ENCODE results near the gene ARPC2. TPM values are rescaled to one million over a fixed set of nuclear protein-coding genes. Genes with fewer than 3 reads are reported as not detected.

The ARPC2 gene
- total and polyA plus RNA-seq, 2 of the 13 experiments (the other 11 are each of a cell fraction or from before 2014, with no cell fraction given): 168 to 303 TPM

GRCh38 chr2:218216674-218217359, at the start of gene ARPC2 (continued):
- TF ChIP-seq, protein P1, sequence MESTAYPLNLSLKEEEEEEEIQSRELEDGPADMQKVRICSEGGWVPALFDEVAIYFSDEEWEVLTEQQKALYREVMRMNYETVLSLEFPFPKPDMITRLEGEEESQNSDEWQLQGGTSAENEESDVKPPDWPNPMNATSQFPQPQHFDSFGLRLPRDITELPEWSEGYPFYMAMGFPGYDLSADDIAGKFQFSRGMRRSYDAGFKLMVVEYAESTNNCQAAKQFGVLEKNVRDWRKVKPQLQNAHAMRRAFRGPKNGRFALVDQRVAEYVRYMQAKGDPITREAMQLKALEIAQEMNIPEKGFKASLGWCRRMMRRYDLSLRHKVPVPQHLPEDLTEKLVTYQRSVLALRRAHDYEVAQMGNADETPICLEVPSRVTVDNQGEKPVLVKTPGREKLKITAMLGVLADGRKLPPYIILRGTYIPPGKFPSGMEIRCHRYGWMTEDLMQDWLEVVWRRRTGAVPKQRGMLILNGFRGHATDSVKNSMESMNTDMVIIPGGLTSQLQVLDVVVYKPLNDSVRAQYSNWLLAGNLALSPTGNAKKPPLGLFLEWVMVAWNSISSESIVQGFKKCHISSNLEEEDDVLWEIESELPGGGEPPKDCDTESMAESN (CRISPR knock-in tag; conservative IDR thresholded peaks at IDR 0.05): peak; percentile 60; the same call in 1 of the 2 replicates
- 0 out of 2 replicates have a peak, but pooled peaks have one; percentile 75 for TF ChIP-seq ATF6 (CRISPR knock-in tag; conservative IDR thresholded peaks at IDR 0.05)
- TF ChIP-seq POLR2A (IDR thresholded peaks at IDR 0.05; ENCODE audit: insufficient read depth in 1 of 2, low read depth in 2 of 2, low read length in 2 of 2): peak; percentile 81 to 90
- 0 out of 2 replicates have a peak, but pooled peaks have one; percentile 59 for TF ChIP-seq PATZ1 (CRISPR knock-in tag; IDR thresholded peaks at IDR 0.05)
- TF ChIP-seq DMTF1 (CRISPR knock-in tag; IDR thresholded peaks at IDR 0.05): 0 out of 2 replicates have a peak, but pooled peaks have one; percentile 49
- TF ChIP-seq MAFF (IDR thresholded peaks at IDR 0.05; ENCODE audit: low read depth, low read length): no peak
- TF ChIP-seq ZNF761 (CRISPR knock-in tag; conservative IDR thresholded peaks at IDR 0.05): peak; percentile 95
- no peak for TF ChIP-seq SP1 (IDR thresholded peaks at IDR 0.05)
- no peak for TF ChIP-seq SP1 (CRISPR knock-in tag; IDR thresholded peaks at IDR 0.05)
- no peak for TF ChIP-seq ZNF496 (CRISPR knock-in tag; IDR thresholded peaks at IDR 0.05; ENCODE audit: insufficient replicate concordance)
- no peak for TF ChIP-seq HMGA1 (CRISPR knock-in tag; conservative IDR thresholded peaks at IDR 0.05)
- peak; percentile 82 for TF ChIP-seq ZNF574 (CRISPR knock-in tag; IDR thresholded peaks at IDR 0.05)
- no peak; the same call in 1 of the 2 replicates for TF ChIP-seq MIER2 (CRISPR knock-in tag; IDR thresholded peaks at IDR 0.05)
- TF ChIP-seq ZNF446 (CRISPR knock-in tag; IDR thresholded peaks at IDR 0.05): no peak; the same call in 1 of the 2 replicates
- no peak for TF ChIP-seq NFIB (CRISPR knock-in tag; IDR thresholded peaks at IDR 0.05; ENCODE audit: borderline replicate concordance)
- no peak for TF ChIP-seq ZNF773 (CRISPR knock-in tag; IDR thresholded peaks at IDR 0.05; ENCODE audit: borderline replicate concordance)
